ENCODE data around the gene ZNF444. TPM values are rescaled to one million over a fixed set of nuclear protein-coding genes. Genes with fewer than 3 reads are reported as not detected.
"Not testable (repeated sequence)": the region's sequence is repeated elsewhere in the genome, so short reads cannot be mapped to it uniquely, and the experiment has no call there.

Gene ZNF444
- total RNA-seq, 4 donors from 2014 or later = 32.0 to 78.2 (median 52.1) TPM

- TF ChIP-seq CTCF (IDR thresholded peaks at IDR 0.05) (no peak), POLR2AphosphoS5 (IDR thresholded peaks at IDR 0.05) (no peak), POLR2A (IDR thresholded peaks at IDR 0.05; ENCODE audit: low read depth) (no peak), EP300 (IDR thresholded peaks at IDR 0.05) (no peak)
- Histone ChIP-seq H3K27me3 (no peaks in the 10 kb centered on the region), H3K4me3 (no peak overlapping the region), H3K4me1 (no peaks in the 10 kb centered on the region), H3K9me3 (no peaks in the 10 kb centered on the region), H3K36me3 (no peaks in the 10 kb centered on the region), H3K27ac (replicated peaks in 1 of 4) (no peak overlapping the region)
- intact Hi-C loops (cut with DNase I) = no loop called here
- WGBS = 67% methylated on average over 6 of the region's 7 CpGs
- DNase-seq (ENCODE audit: extremely low spot score) = no peak
Measured at GRCh38 chr19:56199687-56200086, 58.6 kb downstream of the ZNF444 start.

- TF ChIP-seq POLR2AphosphoS5 (IDR thresholded peaks at IDR 0.05) = no peak
- no peak for TF ChIP-seq CTCF (IDR thresholded peaks at IDR 0.05)
- no peak for TF ChIP-seq EP300 (IDR thresholded peaks at IDR 0.05)
- no peak for TF ChIP-seq POLR2A (IDR thresholded peaks at IDR 0.05; ENCODE audit: low read depth)
- DNase-seq (ENCODE audit: extremely low spot score) = no peak
- H3K9me3 ChIP-seq = no peaks in the 10 kb centered on the region
- intact Hi-C loops (cut with DNase I) = no loop called here
- no peaks in the 10 kb centered on the region for H3K27me3 ChIP-seq
- WGBS = 64% methylated on average over 3 of the region's 3 CpGs
- H3K4me3 ChIP-seq = no peak within 1 kb of the TSS
- H3K4me1 ChIP-seq = no peaks in the 10 kb centered on the region
- H3K36me3 ChIP-seq = no peaks in the 10 kb centered on the region
- no peak within 1 kb of the TSS for H3K27ac ChIP-seq (replicated peaks in 1 of 4)
Measured at GRCh38 chr19:56201973-56202372, 60.9 kb downstream of the ZNF444 start, which contains the start of gene ZSCAN5C. TSS of gene ZSCAN5C (plus strand) at chr19:56202273. CDS start at chr19:56205914, 3,641 bp downstream.

GRCh38 chr19:56207581-56207980 is 66.5 kb downstream of the ZNF444 start:
- H3K27ac ChIP-seq (replicated peaks in 1 of 4); H3K4me3 ChIP-seq; H3K4me1 ChIP-seq; H3K36me3 ChIP-seq; intact Hi-C loops (cut with DNase I); DNase-seq (ENCODE audit: extremely low spot score); H3K9me3 ChIP-seq; H3K27me3 ChIP-seq: not testable (repeated sequence)
- WGBS = 80% methylated on average over 5 of the region's 5 CpGs

- no peaks in the 10 kb centered on the region for H3K4me1 ChIP-seq
- H3K27ac ChIP-seq (replicated peaks in 1 of 4) = no peak overlapping the region
- no peaks in the 10 kb centered on the region for H3K9me3 ChIP-seq
- no peak for DNase-seq (ENCODE audit: extremely low spot score)
- H3K4me3 ChIP-seq = no peak overlapping the region
- intact Hi-C loops (cut with DNase I) = no loop called here
- peaks cover 0 to 4% (median 0%) of the 10 kb centered on the region in 4 donors for H3K27me3 ChIP-seq
- TF ChIP-seq POLR2A (IDR thresholded peaks at IDR 0.05; ENCODE audit: low read depth) (no peak), POLR2AphosphoS5 (IDR thresholded peaks at IDR 0.05) (no peak), CTCF (IDR thresholded peaks at IDR 0.05) (no peak), EP300 (IDR thresholded peaks at IDR 0.05) (no peak)
- WGBS = 89% methylated on average over 12 of the region's 12 CpGs
- H3K36me3 ChIP-seq = no peaks in the 10 kb centered on the region
Measured at GRCh38 chr19:56209091-56209490, 68.0 kb downstream of the ZNF444 start.

- H3K4me1 ChIP-seq; H3K36me3 ChIP-seq; H3K4me3 ChIP-seq; DNase-seq (ENCODE audit: extremely low spot score); H3K27ac ChIP-seq (replicated peaks in 1 of 4); H3K27me3 ChIP-seq; H3K9me3 ChIP-seq; intact Hi-C loops (cut with DNase I): not testable (repeated sequence)
- WGBS = 80% methylated on average over 9 of the region's 9 CpGs
Measured at GRCh38 chr19:56210036-56210435, 68.9 kb downstream of the ZNF444 start.

Small RNA genes lying within 50 kb of the gene (small RNA-seq; reads per million reads assigned to genes)
- gene AC024580.2 (0 reads per million in 3 donors), gene RF00019 (0 reads per million in 3 donors)

Other genes with a start within 250 kb of the ZNF444 start
- not detected for gene NLRP13, start 209.0 kb upstream of the ZNF444 start, total RNA-seq
- gene NLRP8, start 193.5 kb upstream of the ZNF444 start, total RNA-seq = not detected
- not detected for gene NLRP5, start 154.5 kb upstream of the ZNF444 start, total RNA-seq
- 10 to 100 TPM; 15.0 to 34.2 (median 28.4) TPM for gene ZNF787, start 20.0 kb upstream of the ZNF444 start, total RNA-seq
- gene GALP, start 34.7 kb downstream of the ZNF444 start, total RNA-seq = not detected
- gene ZSCAN5B, start 56.5 kb downstream of the ZNF444 start, total RNA-seq = 1 to 10 TPM in 1 of 4 donors, not detected in 3; 1.2 TPM
- not detected for gene ZSCAN5C, start 61.0 kb downstream of the ZNF444 start, total RNA-seq
- 1 to 10 TPM in 1 of 4 donors, not detected in 3; 2.9 TPM for gene EDDM13, start 131.5 kb downstream of the ZNF444 start, total RNA-seq
- gene ZSCAN5A, start 173.6 kb downstream of the ZNF444 start, total RNA-seq = 1 to 10 TPM; 3.7 to 9.9 (median 6.7) TPM

Measured in esophagus muscularis mucosa (tissue), 4 donors.